ENCODE data around the gene DIPK1B.

DIPK1B gene

GRCh38 chr9:136673088-136673974 lies 39.0 kb upstream of the DIPK1B start:
- no peak for DNase-seq (ENCODE audit: low read depth)

DNA sequence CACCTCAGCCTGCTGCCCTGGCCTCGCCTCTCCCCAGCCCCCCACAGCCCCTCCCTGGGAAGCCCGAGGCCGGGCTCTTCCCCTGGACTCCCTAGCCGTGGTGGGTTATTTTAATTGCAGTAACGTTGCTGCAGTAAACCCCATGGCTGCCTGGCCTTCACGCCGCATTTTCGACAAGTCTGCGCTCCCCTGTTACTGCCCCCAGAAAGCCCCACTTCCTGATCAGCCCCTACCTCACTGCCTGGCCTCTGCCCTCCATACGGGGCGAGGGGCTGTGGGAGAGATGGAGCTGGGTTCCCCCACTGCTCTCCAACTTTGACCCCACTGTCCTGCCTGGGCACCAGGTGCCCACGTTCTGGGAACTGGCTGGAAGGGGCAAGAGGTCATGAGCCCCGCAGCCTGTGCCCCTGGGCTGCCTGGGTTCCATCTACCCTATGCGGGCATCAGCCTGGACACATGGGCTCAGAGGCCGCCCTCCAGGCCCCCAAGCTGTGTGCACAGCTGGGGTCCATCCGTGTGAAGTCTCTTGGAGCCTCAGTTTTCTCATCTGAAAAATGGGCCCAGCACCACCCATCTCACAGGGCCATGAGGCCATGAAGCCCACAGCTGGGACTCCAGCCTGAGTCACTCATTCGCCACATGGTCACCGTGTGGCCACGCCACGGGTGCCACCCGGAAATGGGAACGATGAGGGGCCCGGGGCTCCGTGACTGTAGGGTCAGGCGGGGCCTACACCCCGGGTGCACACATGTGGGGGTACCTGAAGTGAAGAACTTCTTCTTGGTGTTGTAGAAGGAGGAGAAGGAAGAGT lies 38.2 kb upstream of the DIPK1B start:
- DNase-seq (ENCODE audit: low read depth), result no peak

- no peak for DNase-seq (ENCODE audit: low read depth)
Measured at GRCh38 chr9:136674786-136675349, 37.5 kb upstream of the DIPK1B start.

DNA sequence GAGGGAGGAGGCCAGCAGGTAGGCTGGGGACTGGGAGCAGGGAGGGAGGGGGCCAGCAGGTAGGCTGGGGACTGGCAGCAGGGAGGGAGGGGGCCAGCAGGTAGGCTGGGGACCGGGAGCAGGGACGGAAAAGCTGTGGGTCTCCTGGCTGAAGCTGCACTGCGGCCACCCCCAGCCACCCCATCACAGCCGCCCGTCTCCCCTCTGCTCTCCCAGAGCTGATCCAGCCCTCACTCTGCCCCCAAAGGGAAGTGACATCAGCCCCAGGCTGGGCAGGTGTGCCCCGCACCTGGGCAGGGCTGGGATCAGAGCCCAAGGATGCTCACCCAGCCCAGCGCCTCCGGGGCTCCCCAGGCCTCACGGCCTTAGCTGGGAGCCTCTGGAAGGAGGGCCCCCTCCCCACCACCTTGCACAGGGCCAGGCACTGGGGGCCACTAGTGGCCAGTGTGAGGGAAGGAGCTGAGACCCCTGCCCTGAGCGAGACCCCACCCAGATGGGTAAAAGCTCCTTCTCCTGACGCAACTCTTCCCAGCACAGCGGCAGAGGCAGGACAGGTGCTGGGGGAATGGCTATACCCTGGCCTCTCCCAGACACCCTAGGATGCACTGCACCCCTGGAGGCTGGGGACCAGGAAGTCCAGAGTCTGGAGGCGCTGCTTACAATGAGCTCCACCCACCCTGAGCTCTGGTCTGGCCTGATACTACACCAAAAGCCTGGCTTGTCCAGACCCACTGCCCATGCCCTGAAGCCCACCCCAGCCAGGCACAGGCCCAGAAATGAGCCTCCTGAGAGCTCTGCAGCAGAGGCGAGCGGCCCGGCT lies 36.7 kb upstream of the DIPK1B start:
- DNase-seq (ENCODE audit: low read depth), result no peak

DNA sequence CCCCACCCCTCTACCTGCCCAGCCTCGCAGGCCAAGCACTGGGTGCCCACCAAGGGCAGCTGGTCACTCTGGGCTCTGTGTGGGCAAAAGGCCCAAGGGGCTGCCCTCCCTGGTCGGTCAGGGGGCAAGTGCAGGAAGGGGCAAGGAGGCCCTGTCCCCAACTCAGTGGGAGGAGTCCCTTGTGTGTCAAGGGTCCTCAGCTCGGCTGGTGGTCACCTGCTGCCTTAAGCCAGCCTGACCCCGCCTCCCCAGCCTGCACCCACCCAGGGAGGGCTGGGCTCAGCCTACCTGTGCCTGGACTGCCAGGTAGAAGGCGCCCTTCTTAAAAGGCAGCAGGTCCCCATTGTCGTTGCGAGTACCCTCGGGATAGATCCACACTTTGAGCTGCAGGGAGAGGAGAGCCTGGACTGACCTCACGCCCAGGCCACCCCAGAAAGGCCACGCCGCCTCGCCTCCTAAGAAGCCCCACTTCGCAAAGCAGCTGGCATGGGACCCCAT lies 36.0 kb upstream of the DIPK1B start:
- no peak for DNase-seq (ENCODE audit: low read depth)

GRCh38 chr9:136676920-136677686 lies 35.3 kb upstream of the DIPK1B start:
- DNase-seq (ENCODE audit: low read depth), result no peak

DNA sequence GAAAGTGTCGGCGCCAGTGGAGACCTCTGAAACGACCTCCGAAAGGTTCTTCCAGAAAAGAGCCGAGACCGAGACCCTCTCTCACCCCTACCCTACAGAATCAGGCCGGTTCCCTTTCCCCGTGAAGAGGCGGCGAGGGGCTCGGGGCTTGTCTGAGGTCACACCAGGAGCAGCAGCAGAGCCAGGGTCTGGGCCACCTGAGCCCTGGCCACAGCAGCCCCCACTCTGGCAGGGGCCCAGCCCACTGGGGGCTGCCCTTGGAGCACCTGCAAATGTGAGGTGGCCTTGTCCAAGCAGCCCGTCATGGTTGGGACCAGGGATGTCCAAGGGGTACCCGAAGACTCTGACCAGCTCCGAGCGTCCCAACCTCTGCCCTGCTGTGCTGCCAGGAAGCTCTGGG lies 34.3 kb upstream of the DIPK1B start:
- no peak for DNase-seq (ENCODE audit: low read depth)

DNA sequence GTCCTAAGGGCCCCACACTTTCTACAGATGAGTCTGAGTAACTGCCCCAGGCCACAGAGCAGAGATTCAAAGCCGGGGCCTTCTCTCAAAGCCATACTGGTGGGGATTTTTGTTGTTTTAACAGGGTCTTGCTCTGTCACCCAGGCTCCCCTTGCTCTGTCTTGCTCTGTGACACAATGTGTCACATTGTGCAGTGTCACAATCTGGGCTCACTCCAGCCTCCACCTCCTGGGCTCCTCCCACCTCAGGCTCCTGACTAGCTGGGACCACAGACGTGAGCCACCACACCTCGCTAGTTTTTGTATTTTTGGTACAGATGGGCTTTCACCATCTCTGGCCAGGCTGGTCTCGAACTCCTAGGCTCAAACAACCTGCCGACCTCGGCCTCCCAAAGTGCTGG lies 33.7 kb upstream of the DIPK1B start:
- DNase-seq (ENCODE audit: low read depth), result no peak

- DNase-seq (ENCODE audit: low read depth), result no peak
Measured at GRCh38 chr9:136679431-136679941, 32.9 kb upstream of the DIPK1B start.

DNA sequence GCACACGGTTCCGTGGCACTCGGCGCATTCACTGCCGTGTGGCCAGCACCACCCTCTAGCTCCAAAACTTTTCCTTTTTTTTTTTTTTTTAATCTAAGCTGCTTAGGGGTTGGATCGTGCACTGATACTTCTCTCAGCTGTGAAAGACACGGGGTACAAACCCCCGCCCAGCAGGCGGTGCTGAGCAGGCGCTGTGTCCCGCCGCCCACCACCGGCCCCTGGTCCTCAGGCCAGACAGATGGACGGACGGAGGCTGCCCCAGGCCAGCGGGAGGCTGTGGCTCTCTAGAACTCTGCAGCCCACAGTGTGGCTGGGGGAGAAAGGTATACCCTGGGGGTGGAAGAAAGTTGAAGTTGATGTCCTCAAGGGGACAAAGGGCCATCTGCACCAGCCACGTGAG lies 31.3 kb upstream of the DIPK1B start:
- DNase-seq (ENCODE audit: low read depth), result no peak

DNA sequence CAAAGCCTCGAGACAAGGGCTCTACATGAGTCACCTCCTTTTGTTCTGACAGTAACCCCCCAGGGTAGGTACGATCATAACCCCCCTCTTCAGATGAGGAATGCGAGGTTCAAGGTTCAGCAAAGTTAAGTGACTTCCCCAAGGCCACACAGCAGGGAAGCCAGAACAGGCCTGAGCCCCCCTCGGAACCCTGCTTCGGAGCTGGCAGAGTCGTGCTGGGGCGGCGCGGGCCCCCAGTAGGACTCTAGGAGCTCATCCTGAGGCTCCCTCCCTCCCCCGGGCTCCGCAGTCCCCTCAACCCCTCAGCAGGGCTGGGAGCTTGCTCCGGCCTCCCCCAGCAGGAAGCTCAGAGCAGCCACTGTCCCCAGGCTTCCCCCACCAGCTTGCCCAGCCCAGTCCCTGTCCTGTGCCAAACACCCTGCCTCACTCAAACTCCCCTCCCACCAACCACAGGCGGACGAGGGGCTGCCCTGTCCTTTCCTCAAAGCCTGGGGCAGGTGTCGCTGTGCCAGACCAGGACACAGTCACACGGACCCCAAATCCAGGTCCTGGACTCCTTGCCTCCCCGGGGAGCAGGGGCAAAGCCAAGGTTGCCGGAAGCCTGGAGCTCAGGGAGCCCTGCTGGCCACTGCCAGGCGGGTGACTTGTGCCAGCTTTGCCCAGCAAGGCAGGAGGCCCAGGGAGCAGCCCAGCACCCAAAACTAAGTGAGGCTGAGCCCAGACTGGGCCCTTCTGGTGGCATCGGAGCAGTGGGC lies 30.2 kb upstream of the DIPK1B start:
- no peak for DNase-seq (ENCODE audit: low read depth)

DNA sequence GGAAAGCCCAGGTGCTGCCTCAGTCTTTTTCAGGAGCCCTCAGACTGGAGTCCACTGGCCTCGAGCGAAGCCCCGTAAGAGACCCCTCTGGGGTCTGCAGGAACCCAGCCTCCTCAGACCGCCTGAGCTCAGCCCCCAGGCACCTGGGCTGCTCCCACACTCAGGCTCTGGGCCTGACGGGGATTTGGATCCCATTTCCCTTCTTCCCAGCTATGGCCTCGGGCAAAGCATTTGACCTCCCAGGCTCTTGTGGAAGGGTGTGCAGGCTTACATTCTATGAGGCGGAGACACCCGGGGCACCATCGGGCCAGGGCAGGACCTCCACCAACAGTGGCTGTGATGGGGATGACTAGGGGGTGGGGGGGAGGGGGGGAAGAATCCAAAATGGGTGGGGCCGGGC lies 29.7 kb upstream of the DIPK1B start:
- DNase-seq (ENCODE audit: low read depth), result no peak

DNA sequence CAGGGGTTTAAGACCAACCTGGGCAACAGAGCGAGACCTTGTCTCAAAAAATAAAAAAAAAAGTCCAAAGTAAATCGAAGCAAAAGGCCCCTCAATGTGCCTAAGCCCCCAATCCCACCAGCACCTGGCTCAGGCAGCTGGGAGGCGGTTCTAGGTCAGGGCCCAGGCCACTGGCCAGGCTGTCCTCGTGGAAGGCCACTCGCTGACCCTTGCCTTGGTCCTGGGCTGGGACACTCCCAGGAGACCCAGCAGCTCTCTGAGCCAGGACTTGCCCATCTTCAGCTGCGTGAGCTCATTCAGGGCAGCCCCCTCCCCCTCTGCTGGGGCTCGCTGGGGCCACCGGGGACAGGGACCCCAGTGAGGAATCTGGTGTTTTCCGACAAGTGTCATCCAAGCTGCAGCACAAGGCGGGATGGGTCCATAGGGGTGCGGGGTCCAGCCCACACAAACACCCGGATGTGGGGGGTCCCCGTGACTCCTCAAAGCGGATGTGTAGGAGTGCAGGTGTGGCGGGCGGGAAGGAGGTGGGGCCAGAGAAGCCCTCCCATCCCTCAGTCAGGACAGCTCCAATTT lies 29.1 kb upstream of the DIPK1B start:
- DNase-seq (ENCODE audit: low read depth), result no peak

DNA sequence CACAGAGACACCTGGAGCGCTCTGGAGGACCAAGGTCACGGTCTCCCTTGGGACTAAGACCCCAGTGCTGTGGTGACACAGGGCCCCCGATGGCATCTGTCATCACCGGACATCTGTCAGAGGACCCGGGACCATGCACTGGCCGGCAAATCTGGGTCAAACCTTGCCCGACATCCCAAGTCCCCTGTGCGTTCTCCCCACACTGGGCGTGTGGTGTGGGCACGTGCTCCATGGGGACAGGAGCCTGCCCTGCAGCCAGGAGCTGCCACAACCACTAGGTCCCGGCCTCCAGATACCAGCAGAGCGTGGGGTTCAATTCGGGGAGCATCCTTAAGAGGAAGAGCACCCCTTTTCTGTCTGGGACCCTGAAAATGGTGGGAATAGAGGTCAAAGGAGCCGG lies 28.6 kb upstream of the DIPK1B start:
- DNase-seq (ENCODE audit: low read depth), result no peak

GRCh38 chr9:136684339-136684738 lies 28.0 kb upstream of the DIPK1B start:
- no peak for DNase-seq (ENCODE audit: low read depth)

- no peak for DNase-seq (ENCODE audit: low read depth)
Measured at GRCh38 chr9:136684799-136685198, 27.6 kb upstream of the DIPK1B start.

DNA sequence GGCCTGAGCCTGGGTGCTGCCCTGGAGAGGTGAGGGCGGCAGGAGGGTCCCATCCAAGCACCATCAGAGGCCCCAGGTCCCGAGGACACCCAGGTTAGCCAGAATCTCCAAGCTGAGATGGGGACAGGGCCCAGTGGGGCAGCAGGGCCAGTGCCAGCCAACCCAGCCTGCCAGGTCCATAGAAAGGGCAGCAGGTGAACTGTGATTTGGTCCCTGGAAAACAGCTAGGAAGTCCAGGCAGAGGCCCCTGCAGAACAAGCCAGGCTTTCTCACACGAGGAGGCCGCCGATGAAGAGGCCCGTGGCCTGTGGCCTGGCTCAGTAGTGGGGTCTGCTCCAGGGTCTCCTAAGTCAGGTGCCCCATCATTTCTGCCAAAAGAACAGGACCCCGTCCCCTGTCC lies 27.2 kb upstream of the DIPK1B start:
- DNase-seq (ENCODE audit: low read depth), result no peak

DNA sequence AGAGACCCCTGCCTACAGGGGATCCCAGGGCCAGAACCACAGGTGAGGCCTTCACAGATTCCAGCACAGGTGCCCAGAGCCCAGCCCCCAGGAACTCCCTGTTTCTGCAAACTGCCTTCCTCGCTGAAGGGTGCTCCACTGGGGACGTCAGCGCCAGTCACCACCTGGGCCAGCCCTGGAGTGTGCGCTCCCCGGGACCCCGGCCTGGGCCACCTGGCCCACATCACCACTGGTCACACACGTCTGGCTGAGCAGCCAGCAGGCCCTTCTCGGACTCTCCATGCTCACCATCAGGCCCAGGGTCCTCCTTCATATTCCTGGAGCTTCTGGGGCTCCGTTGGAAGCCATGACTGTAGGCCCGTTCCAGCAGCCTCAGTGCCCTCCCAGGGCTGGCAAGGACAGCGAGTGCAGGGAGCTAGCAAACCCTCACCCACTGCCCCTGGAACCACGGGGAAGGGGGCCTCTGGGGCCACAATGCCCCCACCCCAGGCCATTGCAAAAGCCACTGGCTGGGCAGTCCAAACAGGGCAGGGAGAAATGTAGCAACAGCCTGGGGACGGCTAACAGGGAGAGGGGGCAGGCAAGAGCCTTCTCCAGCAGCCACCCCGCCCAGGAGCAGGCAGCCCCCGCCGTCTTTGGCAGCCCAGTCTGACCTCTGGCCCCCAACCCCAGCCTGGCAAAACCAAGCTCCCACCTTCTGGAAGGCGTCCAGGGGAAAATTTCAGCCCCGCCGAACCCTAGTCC lies 26.4 kb upstream of the DIPK1B start:
- no peak for DNase-seq (ENCODE audit: low read depth)

GRCh38 chr9:136686534-136686793 lies 25.9 kb upstream of the DIPK1B start:
- DNase-seq (ENCODE audit: low read depth), result no peak

All from ELR (cell line).